Measurements from ENCODE around the gene GSTA3.
"Not testable (repeated sequence)": the region's sequence is repeated elsewhere in the genome, so short reads cannot be mapped to it uniquely, and the experiment has no call there.

Gene GSTA3

DNA sequence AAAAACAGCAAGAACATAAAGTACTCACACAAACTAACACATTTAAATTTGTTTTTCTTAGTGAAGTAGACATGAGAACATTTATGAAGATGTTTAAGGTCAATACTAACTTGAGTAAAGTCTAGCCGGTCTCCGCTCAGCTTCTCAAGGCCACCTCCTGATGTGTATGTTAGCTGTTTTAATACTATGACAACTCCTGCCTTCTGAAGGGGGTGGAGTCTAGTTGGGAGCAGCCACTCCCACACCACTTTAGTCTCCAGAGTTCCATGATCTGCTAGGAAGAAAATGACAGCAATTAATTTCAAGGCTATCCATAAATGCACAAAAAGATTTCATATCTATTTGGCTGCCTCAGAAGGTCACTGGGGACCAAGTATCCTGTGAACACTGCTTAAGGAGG is at the start of gene GSTA3:
GSTA3 (minus strand) TSS at position 168 of the 400 bp plus-strand sequence. CDS start 3,864 bp downstream, outside the sequence.
- no peak for DNase-seq (ENCODE audit: low spot score)

DNA sequence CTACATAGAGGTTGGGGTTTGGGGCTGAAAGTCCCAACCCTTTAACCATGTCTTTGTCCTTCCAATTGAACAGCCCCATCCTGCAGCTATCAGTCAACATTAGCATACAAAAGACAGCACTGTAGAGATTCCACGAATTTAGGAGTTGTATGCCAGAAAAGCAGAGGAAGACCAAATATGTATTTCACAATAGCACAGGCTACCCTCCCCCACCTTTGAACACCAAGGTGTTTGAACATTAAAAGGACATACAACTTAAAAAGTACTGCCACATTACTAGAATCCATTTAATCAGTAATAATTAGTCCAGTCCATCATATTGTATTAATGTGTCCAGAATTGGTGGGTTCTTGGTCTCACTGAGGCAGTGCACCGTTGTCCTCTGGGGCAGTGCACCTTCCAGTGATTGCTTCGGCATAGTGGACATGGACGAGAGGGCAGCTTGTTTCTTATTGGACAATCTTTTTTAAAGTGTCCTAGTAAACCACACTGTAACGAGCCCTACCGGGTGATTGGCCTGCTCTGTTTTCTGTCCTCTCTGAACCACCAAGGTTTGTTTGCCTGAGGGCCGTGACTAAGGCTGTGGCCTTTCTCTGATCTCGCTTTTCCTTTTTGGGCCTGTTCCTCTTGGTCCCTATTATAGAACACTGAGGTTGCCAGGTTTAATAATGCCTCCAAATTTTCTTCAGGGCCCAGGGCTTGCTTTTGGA is 49.2 kb upstream of the GSTA3 start:
- no peak for DNase-seq (ENCODE audit: low spot score)

DNA sequence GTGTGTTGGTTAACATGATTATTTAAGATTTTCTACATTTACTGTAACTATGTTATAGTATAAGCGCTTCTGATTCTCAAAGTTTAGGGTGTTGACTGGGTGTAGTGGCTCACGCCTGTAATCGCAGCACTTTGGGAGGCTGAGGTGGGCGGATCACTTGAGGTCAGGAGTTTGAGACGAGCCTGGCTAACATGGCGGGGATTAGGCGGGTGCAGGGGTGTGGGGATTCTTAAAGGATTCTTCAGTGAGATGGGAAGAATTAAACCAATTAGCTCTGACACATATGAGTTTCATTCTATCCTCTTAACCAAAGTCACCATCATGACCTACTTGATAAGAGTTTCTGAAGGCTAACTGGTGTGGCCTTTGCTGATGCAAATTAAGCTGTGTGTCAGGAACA is 46.4 kb upstream of the GSTA3 start:
- DNase-seq (ENCODE audit: low spot score), result no peak

DNA sequence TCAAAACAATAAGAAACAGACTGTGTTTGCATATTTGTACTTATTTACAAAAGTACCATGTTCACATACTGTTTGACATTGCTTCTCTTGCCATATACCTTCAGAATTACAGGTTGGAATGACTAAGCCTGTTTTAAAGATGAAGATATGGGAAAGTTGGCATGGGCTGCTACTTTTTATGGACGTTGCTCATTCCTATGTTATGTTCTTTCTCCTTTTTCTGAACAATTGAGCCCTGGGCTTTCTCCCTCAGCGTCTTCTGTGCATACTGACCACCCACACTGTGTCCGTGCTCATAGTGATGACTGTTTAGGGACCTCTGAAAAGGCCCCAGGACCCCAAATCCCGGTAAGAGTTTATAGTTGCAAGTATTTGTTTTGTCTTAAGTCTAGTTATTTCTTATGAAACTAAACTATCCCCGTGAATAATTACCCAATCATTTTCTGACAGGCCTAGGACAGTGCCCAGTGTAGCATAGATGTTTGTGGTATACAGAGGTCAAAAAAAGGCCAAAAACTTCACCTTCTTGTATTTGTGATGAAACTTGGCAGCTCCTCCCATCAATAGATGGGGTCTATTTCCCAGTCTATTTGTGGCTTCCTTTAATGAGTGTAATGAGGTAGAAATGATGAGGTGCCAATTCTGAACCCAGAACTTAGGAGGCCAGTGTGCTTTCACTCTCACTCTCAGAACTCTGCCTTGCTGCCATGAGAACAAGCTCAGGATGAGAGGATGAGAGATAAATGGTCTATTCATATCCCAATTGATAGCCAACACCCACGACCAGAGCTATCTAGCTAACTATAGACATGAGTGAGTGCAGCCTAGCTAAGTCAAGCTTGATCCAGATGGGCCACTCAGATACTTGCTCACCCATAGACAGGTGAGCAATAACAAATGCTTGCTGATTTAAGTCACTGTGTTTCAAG is 44.7 kb upstream of the GSTA3 start:
- no peak for DNase-seq (ENCODE audit: low spot score)

DNA sequence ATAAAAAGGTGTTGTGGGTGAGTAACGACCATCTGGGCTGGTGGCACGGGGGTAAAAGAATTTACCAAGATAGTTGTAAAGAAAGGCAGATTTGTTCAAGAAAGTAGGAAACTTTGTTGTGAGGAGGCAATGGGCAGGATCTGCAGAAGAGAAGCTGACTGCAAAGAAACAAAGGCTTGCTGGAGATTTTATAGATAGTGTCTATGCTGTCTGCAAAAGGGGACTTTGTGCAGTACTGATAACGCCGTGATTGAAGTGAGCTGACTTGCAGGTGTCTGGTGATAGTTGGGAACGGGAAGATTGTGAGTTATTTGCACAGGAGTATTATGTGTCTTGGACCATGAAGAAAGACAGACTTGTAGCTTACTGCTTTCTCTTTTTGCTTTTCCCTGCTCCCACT is 36.8 kb upstream of the GSTA3 start:
- DNase-seq (ENCODE audit: low spot score), result no peak

DNA sequence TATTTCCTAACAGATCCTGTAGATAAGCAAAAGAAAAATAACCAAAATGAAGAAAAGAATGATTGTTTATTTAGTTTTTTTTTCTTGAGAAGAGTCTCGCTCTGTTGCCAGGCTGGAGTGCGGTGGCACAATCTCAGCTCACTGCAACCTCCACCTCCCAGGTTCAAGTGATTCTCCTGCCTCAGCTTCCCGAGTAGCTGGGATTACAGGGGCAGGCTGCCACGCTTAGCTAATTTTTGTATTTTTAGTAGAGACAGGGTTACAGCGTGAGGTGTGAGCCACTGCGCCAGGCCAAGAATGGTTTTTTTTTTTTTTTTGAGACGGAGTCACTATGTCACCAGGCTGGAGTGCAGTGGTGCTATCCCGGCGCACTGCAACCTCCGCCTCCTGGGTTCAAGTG is 33.3 kb upstream of the GSTA3 start:
- DNase-seq (ENCODE audit: low spot score), result not testable (repeated sequence)

DNA sequence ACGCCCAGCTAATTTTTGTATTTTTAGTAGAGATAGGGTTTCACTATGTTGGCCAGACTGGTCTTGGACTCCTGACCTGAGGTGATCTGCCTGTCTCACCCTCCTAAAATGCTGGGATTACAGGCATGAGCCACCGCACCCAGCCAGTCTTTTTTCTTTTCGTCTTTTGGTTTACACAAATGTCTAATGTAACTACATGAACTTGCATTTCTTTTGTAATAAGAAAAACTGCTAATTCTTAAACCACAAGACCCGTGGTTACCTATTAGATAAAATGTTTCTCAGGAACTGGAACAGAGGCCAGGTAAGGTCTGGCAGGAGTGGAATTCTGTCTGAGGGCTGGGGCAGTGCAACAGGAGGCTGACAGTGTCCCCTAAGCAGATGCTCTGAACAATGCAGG is 32.7 kb upstream of the GSTA3 start:
- no peak for DNase-seq (ENCODE audit: low spot score)

DNA sequence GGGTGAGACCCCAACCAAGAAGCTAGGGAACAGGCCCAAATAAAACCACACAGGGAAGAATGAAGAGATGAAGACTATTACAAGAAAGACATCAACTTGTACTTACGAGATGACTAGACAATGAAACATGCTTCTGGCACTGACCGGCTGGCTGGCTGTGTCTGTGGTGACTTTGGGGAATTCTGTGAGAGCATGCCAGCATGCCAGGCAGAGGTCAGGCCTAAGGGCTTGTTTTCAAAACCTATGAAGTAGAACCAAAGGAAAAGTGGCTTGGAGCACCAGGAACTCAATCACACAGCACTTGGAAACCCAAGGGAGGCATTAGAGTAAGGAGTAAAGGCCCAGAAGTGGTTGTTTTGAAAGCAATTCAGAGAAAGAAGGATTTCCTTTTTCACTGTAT is 28.4 kb upstream of the GSTA3 start:
- no peak for DNase-seq (ENCODE audit: low spot score)

DNA sequence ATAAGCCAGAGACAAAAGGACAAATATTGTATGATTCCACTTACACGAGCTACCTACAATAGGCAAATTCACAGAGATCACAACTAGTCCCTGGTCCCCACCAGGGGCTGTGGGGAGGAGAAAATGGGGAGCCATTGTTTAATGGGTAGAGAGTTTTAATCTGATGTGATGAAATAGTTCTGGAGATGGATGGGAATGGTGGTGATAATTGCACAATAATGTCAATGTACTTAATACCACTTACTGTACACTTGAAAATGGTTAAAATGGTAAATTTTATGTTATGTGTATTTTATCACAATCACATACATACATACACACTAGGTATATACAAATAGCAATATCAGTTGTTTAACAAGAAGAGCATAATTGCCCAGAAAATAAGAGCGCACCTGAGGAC is 24.3 kb upstream of the GSTA3 start:
- DNase-seq (ENCODE audit: low spot score), result no peak

DNA sequence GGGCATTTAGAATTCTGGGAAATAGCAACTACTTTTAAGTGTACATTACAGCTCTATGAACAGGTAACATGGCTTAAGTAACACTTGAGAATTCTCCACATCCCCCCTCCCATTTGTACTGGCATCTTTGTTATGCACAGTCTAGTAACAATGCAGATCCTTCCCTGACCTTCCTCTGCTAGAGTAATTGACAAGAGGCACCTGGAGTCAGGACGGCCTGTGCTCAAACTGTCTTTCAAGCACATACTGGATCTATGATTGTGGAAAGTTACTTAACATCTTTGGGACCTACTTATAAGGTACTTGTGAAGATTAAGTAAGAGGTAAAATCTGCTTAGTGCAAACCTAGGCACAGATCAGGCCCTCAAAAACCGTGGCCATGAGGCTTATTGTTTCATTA is 21.9 kb upstream of the GSTA3 start:
- no peak for DNase-seq (ENCODE audit: low spot score)

DNA sequence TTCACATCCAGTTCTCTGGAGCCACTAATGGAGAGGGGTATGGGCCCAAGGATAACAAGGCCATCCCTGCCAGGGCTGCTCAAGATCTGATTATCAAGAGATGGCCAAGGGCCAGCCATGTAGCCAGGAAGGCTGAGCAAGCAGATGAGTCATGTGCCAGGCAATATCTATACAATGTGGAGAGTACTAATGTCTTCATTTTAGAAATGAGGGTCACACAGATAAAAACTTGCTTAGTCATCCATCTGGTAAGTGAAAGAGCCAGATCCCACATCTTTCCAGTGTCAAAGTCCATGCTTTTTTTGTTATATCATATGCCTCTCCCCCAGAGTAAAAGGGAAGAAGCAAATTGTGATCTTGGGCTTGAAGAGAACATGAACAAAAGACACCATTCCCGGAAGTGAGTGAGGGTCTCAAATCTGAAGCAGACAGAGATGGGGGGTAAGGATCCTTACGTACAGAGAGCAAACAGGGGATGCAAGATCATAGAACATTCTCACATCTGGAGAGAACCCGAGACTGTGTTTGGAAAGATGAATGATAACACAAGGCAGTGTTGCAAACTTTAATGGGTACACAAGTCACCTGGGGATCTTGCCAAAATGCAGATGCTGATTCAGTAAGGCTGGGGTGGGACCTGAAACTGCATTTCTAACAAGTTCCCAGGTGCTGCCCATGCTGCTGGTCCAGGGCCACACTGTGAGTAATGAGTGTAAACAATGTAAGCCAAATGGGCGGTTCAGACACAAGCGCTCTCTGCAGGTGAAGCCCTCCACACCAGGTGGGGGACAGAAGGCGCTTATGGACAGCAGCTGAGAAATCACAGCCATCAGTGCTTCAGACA is 20.0 kb upstream of the GSTA3 start:
- peak; percentile 15 for DNase-seq (ENCODE audit: low spot score)

DNA sequence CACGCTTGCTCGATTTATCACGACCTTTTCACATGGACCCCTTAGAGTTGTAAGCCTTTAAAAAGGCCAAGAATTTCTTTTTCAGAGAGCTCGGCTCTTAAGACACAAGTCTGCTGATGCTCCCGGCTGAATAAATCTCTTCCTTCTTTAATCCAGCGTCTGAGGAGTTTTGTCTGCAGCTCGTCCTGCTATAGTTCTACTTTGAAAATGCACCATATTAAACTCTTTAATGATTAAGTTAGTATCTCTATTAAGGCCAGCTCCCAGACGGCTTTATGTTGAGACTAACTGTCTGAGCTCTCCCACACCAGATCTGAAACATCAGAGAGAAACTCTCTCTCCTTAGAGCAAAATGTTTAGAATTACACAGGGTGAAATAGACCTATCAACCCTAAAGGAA is 18.0 kb upstream of the GSTA3 start:
- no peak for DNase-seq (ENCODE audit: low spot score)

DNA sequence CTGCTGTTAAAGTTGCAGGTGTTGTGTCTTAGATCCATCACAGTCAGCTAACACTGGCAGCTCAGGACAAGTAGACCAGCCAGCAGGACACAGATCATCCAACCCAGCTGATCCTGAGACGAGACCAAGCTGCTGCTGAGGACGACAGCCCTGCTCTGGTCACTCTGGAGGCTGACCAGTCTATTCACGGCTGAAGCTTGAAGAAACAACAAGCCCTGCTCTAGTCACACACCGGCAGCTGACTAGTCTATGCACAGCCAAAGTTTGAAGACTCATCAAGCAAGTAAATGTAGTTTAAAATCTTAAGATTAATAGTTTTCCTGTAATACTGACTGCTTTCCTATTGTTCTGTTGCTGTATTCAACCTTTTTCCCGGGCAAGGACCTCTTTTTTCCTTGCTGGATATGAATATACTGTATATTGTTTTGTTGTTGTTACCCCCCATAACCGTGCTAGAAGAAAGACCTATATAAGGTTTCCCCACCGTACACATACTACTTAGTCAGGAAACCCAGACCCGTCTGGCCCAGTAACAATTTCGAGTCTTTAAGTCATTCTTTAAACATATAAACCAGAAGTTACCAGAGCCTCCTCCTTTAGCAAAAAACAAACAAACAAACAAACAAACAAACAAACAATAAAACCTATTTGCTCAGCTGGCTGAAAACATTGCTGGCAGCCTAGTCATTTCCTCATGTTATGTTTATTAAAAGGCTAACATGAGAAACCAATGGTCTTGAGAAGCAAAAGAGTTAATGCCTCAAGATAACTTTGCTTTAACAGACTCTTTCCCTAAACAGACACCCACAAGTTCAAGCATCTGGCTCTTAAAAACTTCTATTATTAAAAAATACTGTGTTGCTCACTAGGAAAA is 16.7 kb upstream of the GSTA3 start:
- DNase-seq (ENCODE audit: low spot score), result no peak

DNA sequence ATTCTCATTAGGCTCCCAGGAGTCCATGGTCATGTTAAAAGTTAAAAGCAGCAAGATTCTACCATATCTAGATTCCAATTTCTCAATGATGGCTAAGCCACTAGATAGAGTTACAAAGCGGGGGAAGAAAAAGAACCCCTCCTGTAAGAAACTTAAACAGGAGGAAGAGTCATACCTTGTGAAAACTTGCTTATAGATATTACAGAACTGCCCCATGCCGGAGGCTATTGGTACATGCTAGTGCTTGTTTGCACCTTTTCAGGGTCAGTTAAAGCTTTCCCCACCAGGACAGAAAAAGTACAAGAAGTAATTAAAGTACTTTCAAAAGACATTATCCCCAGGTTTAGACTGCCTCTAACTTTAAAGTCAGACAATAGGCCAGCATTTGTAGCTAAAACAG is 15.5 kb upstream of the GSTA3 start:
- no peak for DNase-seq (ENCODE audit: low spot score)

DNA sequence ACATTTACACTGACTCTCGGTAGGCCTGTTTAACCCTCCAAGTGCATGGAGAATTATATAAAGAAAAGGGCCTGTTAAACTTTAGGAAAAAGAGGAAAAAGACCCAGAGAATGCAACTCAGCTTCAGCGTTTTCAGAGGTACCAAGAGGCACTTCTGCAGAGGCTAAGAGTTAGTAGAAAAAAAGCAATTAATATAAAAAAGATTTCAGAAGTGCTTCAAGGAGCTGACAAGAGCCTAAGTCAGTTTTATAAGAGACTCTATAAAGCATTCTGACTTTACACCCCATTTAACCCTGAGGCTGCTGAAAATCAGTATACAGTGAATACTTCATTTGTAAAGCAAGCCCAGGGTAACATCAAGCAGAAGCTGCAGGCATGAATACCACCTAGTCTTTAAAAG is 14.2 kb upstream of the GSTA3 start:
- not testable (repeated sequence) for DNase-seq (ENCODE audit: low spot score)

DNA sequence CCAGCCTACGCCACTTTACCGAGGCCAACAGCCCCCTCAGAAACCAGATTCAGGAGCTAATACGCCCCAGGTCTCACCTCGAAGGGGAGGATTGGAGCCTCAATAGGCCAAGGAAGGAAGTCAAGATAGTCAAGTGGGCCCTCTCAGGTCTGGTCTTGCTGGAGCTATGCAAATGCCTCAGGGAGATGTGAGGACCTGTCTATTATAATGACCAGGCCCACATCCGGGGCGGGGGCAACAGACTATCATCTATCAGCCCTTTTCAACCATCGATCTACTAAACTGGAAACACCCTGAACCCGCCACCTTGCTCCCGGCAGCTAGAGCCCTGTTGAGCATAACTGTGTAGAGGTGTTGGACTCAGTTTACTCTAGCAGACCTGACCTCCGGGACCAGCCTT is 12.7 kb upstream of the GSTA3 start:
- no peak for DNase-seq (ENCODE audit: low spot score)

DNA sequence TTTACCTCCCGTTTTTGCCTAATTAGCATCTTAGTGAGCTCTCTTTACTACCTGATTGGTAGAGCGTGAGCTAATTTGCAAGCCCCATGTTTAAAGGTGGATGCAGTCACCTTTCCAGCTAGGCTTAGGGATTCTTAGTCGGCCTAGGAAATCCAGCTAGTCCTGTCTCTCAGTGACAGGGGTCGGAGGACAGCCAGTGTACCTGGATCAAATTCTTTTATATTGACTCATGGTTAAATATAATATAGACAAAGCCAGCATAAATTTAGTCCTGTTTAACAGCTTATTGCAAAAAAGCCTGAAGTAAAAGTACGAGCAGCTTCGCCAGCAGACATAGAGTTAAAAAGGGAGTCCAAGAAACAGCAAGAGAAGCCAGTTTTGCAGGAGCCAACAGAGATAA is 12.2 kb upstream of the GSTA3 start:
- no peak for DNase-seq (ENCODE audit: low spot score)

DNA sequence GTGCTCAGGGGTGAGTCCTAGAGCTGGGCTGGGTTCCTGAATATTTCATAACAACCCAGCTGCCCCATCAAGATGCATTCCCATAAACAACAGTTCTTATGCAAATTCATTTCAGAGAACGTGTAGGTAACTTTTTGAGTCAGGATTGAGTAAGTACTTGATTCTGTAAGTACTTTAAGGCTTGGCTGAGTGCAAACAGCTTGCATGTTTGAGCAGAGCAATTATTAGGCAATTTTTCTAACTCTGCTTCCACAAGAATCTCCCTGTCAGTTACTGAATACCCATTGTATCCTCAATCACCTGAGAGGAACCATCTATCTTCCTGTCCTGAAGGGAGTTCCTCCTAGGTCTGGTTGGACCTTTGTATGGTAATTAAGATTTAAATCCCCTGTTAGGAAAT is 10.0 kb upstream of the GSTA3 start:
- not testable (repeated sequence) for DNase-seq (ENCODE audit: low spot score)

DNA sequence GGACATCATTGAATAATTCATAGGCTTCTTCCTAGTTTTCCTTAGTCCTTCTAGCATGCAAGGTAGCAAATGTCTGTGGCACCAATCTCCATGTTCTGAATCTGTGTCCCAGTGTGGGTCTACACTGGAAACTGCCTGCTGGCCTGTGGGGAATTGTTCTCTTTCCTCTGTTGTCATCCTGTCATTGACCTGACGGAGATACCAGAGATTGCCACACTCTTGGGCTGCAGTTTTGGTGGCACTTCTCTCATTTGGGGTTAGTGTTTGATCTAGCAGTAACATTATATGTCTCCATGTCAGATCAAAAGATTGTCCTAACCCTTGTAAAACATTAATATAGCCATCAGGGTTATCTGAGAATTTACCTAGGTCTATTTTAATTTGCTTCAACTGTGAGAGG is 9.3 kb upstream of the GSTA3 start:
- DNase-seq (ENCODE audit: low spot score), result not testable (repeated sequence)

DNA sequence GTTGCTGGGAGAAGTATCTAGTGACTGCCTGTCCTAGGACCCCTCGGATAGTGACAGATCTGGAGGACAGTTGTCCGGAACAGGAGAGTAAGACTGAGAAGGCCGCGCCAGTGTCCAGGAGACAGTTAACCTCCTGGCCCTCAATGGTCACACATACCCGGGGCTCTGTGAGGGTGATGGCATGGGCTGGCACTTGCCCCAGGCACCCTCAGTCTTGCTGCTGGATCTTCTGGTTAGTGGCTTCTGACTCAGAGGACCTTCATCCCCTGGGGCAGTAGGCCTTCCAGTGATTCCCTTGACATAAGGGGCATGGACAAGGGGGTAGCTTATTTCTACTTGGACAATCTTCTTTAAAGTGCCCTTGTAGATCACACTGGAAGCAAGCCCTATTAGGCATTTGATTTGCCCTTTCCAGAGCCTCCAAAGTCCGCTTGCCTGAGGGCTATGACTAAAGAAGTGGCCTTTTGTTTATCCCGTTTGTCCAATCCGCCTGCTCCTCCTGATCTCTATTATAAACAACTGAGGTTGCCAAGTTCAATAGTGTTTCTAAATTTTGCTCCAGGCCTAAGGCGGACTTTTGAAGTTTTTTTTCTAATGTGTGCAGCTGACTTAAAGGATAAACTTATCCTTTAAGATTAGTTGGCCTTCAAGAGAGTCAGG is 8.7 kb upstream of the GSTA3 start:
- DNase-seq (ENCODE audit: low spot score), result not testable (repeated sequence)

DNA sequence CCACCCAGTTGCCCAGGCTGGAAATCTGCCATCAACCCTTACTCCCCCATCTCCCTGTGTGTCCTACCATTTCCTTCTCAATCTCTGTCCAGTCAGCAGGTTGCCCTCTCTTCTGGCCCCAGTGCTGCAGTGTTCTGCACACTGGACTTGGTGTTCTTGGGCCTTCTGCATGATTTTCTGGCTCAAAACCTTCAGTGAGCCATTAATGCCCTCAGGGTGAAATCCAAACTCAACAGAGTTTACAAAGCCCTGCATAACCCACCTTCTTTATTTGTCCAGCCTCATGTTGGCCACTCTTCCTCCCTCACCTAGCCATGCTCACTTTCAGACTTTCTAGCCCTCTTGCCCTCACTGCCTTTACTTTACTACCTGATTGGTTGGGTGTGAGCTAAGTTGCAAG is 5.0 kb upstream of the GSTA3 start:
- no peak for DNase-seq (ENCODE audit: low spot score)
